Endodermal cell (in vitro differentiated cells): ENCODE results near the gene DGKZ. TPM values are rescaled to one million over a fixed set of nuclear protein-coding genes. Genes with fewer than 3 reads are reported as not detected.

Experiments used
- DNase-seq: peaks from one replicate; pipeline ENCODE4 v3.0.0-alpha.2; 2017
- H3K27ac ChIP-seq: 2 replicates; pipeline ENCODE4 v1.5.1; 2013; ENCODE audit warnings: mild to moderate bottlenecking, low read depth, low read length, moderate library complexity
- H3K27me3 ChIP-seq: 2 replicates; pipeline ENCODE4 v1.6.1; 2013; ENCODE audit warnings: mild to moderate bottlenecking, low read length, moderate library complexity; ENCODE audit not compliant: insufficient read depth, control insufficient read depth, poor library complexity, severe bottlenecking
- H3K36me3 ChIP-seq: 2 replicates; pipeline ENCODE4 v1.7.0; 2013; ENCODE audit warnings: mild to moderate bottlenecking, low read length, moderate library complexity; ENCODE audit not compliant: control insufficient read depth, insufficient read depth
- H3K4me1 ChIP-seq: one replicate; pipeline ENCODE4 v1.7.0; 2013; ENCODE audit warnings: low read length; ENCODE audit not compliant: control insufficient read depth, insufficient read depth
- H3K4me3 ChIP-seq: 2 replicates; pipeline ENCODE4 v1.5.1; 2013; ENCODE audit warnings: mild to moderate bottlenecking, low read length, moderate library complexity
- H3K9ac ChIP-seq: 2 replicates; pipeline ENCODE4 v1.6.1; 2013; ENCODE audit warnings: mild to moderate bottlenecking, low read length, moderate library complexity; ENCODE audit not compliant: poor library complexity, severe bottlenecking; ENCODE audit errors: extremely low read depth
- H3K9me3 ChIP-seq: 2 replicates; pipeline ENCODE4 v1.6.1; 2013; ENCODE audit warnings: mild to moderate bottlenecking, low read length, moderate library complexity; ENCODE audit not compliant: control insufficient read depth
- H3K27ac Mint-ChIP-seq: 2 replicates; pipeline ENCODE4 v1.8.0; 2020; ENCODE audit warnings: mixed read lengths
- H3K27me3 Mint-ChIP-seq: 2 replicates; pipeline ENCODE4 v1.8.0; 2021; ENCODE audit warnings: mild to moderate bottlenecking, mixed read lengths; ENCODE audit not compliant: insufficient read depth
- H3K36me3 Mint-ChIP-seq: 2 replicates; pipeline ENCODE4 v1.8.0; 2020; ENCODE audit warnings: low read depth, mixed read lengths
- H3K4me1 Mint-ChIP-seq: 2 replicates; pipeline ENCODE4 v1.8.0; 2020; ENCODE audit warnings: mixed read lengths
- H3K4me3 Mint-ChIP-seq: 2 replicates; pipeline ENCODE4 v1.8.0; 2020; ENCODE audit warnings: mild to moderate bottlenecking, moderate library complexity, mixed read lengths
- H3K9me3 Mint-ChIP-seq: 2 replicates; pipeline ENCODE4 v1.8.0; 2020; ENCODE audit warnings: mild to moderate bottlenecking, mixed read lengths
- CTCF ChIP-seq: fragments of 200-600 bp; sonication (generic); conservative IDR thresholded peaks from 2 replicates; pipeline ENCODE4 v1.5.0; 2021; ENCODE audit warnings: antibody characterized with exemption, mild to moderate bottlenecking
- WGBS, 2 experiments: methylation state at CpG; one replicate each; pipeline versions ENCODE4 v1.1.5 to v1.1.7; 2013; ENCODE audit warnings: missing lambda C conversion rate in 2 of 2, mixed read lengths in 1 of 2; ENCODE audit not compliant: insufficient coverage in 1 of 2, insufficient read length in 1 of 2; 5-methylcytosine and 5-hydroxymethylcytosine counted together
- total RNA-seq, 2 donors: library from RNA; stranded (reverse); fragmentation: NEBNext Ultra II Directional in 1 of 2; extraction: Animal tissue kit (Norgen Biotek cat#: 25700) in 1 of 2; gene quantifications; 2 replicates in 1 of 2; 3 replicates in 1 of 2; pipeline ENCODE4 v1.2.1, GENCODE V29; 2021

DGKZ gene
- total RNA-seq, 2 donors from 2014 or later, result 49.6 to 57.3 TPM

DNA sequence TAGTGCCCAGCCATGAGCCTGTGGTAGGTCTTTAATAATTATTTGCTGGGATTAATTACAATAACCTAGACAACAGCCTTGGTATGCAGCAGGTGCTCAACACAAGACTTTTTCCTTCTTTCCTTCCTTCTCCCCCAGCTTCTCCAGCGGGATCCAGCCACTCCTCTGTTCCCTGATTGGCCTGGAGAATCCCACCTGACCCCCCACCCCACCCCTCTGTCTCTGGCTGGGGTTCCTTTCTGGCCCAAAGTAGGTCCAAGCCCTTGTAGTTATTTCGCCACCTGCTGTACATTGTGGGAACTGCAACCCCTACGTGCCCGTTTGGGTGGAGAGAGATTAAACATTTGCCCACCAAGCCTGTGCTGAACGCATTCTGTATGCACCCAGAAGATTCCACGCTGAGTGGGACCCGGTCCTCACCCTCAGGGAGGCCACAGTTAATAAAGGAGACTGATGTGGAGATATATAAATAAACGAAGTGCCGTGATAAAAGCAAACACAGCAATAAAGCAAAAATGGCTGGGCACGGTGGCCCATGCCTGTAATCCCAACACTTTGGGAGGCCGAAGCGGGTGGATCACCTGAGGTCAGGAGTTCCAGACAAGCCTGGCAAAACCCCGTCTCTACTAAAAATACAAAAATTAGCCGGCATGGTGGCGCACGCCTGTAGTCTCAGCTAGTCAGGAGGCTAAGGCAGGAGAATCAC lies 32.1 kb upstream of the DGKZ start:
- no peak overlapping the region for H3K4me3 ChIP-seq
- no peaks in the 10 kb centered on the region for H3K9me3 Mint-ChIP-seq
- peaks cover 20% of the 10 kb centered on the region for H3K36me3 Mint-ChIP-seq
- H3K27me3 Mint-ChIP-seq, result no peaks in the 10 kb centered on the region
- TF ChIP-seq CTCF, result peak; percentile 97
- H3K4me1 Mint-ChIP-seq, result no peaks in the 10 kb centered on the region
- H3K4me1 ChIP-seq, result no peaks in the 10 kb centered on the region
- 60 to 78% methylated on average over 13 to 16 of the region's 16 CpGs for WGBS, 2 experiments
- no peak overlapping the region for H3K27ac Mint-ChIP-seq
- DNase-seq, result peak; percentile 97
- H3K27ac ChIP-seq, result no peak overlapping the region
- H3K27me3 ChIP-seq, result no peaks in the 10 kb centered on the region
- no peak overlapping the region for H3K9ac ChIP-seq
- H3K9me3 ChIP-seq, result no peaks in the 10 kb centered on the region
- peaks cover 4% of the 10 kb centered on the region for H3K36me3 ChIP-seq
- no peak overlapping the region for H3K4me3 Mint-ChIP-seq

DNA sequence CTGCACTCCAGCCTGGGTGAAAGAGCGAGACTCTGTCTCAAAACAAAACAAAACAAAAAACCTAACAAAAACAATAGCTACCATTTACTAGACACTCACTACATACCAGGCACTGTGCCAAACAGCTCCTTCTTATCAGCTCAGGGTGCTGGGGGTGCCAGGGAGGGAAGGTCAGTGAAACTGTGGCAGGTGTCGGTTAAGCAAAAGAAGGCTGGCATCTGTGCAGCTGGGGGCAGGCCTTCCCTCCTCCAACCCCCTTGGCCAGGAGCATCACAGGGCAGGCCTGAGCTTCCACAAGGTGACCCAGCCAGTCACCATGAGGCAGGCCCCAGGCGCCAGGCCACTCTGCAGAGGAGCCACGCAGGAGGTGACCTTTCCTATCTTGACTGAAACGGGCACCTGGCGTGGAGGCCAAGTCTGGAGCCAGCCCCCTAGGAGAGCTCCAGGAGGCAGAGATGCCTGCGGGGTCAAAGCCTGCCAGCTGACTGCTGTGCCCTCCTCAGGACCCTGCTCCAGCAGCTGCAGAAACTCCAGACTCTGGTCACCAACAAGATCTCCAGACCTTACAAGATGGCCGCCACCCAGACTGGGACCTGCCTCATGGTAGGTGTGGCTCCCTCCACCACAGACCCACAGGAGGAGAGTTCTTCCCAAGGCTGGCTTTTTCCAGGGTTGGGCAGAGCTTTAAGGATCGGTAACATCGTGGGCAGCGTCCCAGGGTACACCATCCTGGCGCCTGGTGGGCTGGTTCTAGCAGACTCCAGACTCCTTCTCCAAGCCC lies 31.3 kb upstream of the DGKZ start:
- H3K27ac ChIP-seq, result no peak overlapping the region
- WGBS, 2 experiments, result 88 to 94% methylated on average over 7 to 12 of the region's 12 CpGs
- Mint-ChIP-seq H3K36me3 (peaks cover 22% of the 10 kb centered on the region), H3K27ac (no peak overlapping the region), H3K4me1 (no peaks in the 10 kb centered on the region), H3K9me3 (no peaks in the 10 kb centered on the region), H3K27me3 (no peaks in the 10 kb centered on the region), H3K4me3 (no peak overlapping the region)
- peaks cover 4% of the 10 kb centered on the region for H3K36me3 ChIP-seq
- no peaks in the 10 kb centered on the region for H3K27me3 ChIP-seq
- H3K9ac ChIP-seq, result no peak overlapping the region
- no peak overlapping the region for H3K4me3 ChIP-seq
- H3K9me3 ChIP-seq, result no peaks in the 10 kb centered on the region
- no peak for DNase-seq
- H3K4me1 ChIP-seq, result no peaks in the 10 kb centered on the region
- no peak for TF ChIP-seq CTCF

- 96 to 100% methylated on average over 4 to 5 of the region's 5 CpGs for WGBS, 2 experiments
Measured at GRCh38 chr11:46319074-46319453, 28.2 kb upstream of the DGKZ start.

More at GRCh38 chr11:46319074-46319453, 28.2 kb upstream of the DGKZ start:
- peaks cover 3% of the 10 kb centered on the region for H3K36me3 ChIP-seq
- Mint-ChIP-seq H3K27ac (no peak overlapping the region), H3K4me1 (no peaks in the 10 kb centered on the region), H3K27me3 (no peaks in the 10 kb centered on the region), H3K36me3 (peaks cover 21% of the 10 kb centered on the region), H3K9me3 (no peaks in the 10 kb centered on the region), H3K4me3 (no peak overlapping the region)
- H3K27me3 ChIP-seq, result no peaks in the 10 kb centered on the region
- no peaks in the 10 kb centered on the region for H3K4me1 ChIP-seq
- H3K4me3 ChIP-seq, result no peak overlapping the region
- no peak for TF ChIP-seq CTCF
- no peak for DNase-seq
- no peaks in the 10 kb centered on the region for H3K9me3 ChIP-seq
- no peak overlapping the region for H3K27ac ChIP-seq
- H3K9ac ChIP-seq, result no peak overlapping the region
